A549 (cell line): Measurements from ENCODE around the gene TMPRSS5.

ENCODE experiments used
- CEBPB ChIP-seq, 2 experiments: fragments of >200 bp in 1 of 2; sonication (Bioruptor Twin) in 1 of 2; formaldehyde crosslinking in 1 of 2; IDR thresholded peaks; 2 replicates each; pipeline ENCODE4 v1.6.1; 2012 to 2016
- EHMT2 ChIP-seq: fragments of 200-600 bp; sonication (generic); IDR thresholded peaks from 2 replicates; pipeline ENCODE4 v1.6.1; 2016; ENCODE audit warnings: antibody characterized with exemption, low read depth, mild to moderate bottlenecking, moderate library complexity
- GATA3 ChIP-seq: IDR thresholded peaks from 2 replicates; pipeline ENCODE4 v1.6.1; 2012; ENCODE audit warnings: borderline replicate concordance
- HDAC2 ChIP-seq: fragments of 200-600 bp; sonication (generic); IDR thresholded peaks from 2 replicates; pipeline ENCODE4 v1.6.1; 2016
- KDM1A ChIP-seq: fragments of 200-600 bp; sonication (generic); IDR thresholded peaks from 2 replicates; pipeline ENCODE4 v1.6.1; 2016; ENCODE audit warnings: low read depth, mild to moderate bottlenecking
- POLR2A ChIP-seq: IDR thresholded peaks from 2 replicates; pipeline ENCODE4 v1.6.1; 2012; ENCODE audit warnings: mild to moderate bottlenecking, low read length
- POLR2AphosphoS2 ChIP-seq: conservative IDR thresholded peaks from 2 replicates; pipeline ENCODE4 v1.6.1; 2012; ENCODE audit warnings: low read length, improper control_type of control experiment, inconsistent platforms
- RAD21 ChIP-seq, 2 experiments: fragments of >200 bp in 1 of 2; sonication (Bioruptor Twin) in 1 of 2; formaldehyde crosslinking in 1 of 2; IDR thresholded peaks in 1 of 2; conservative IDR thresholded peaks in 1 of 2; 2 replicates in 1 of 2; 3 replicates in 1 of 2; pipeline ENCODE4 v1.6.1; 2012 to 2018; ENCODE audit warnings: inconsistent platforms in 1 of 2
- TF ChIP-seq, protein P1 (sequence below): IDR thresholded peaks from 2 replicates; pipeline ENCODE4 v1.6.1; 2012
- TF ChIP-seq, protein P2 (sequence below): fragments of >200 bp; sonication (Bioruptor Twin); formaldehyde crosslinking; IDR thresholded peaks from 3 replicates; pipeline ENCODE4 v1.5.1; 2016
- TF ChIP-seq, protein P3 (sequence below): fragments of >200 bp; sonication (Bioruptor Twin); formaldehyde crosslinking; IDR thresholded peaks from 2 replicates; pipeline ENCODE4 v1.6.1; 2016
- TF ChIP-seq, protein P4 (sequence below): fragments of 450-650 bp; IDR thresholded peaks from 2 replicates; pipeline ENCODE4 v1.6.1; 2014; ENCODE audit warnings: antibody characterized with exemption

DNA sequence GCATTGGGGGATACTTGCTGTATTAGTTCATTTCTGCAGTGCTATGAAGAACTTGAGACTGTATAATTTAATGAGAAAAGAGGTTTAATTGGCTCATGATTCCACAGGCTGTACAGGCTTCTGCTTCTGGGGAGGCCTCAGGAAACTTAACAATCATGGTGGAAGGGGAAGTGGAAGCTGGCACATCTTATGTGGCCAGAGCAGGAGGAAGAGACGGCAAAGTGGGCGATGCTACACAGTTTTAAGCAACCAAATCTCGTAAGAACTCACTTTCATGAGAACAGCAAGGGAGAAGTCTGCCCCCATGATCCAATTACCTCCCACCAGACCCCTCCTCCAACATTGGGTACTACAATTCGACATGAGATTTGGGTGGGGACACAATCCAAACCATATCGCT is 55.1 kb downstream of the TMPRSS5 start:
- TF ChIP-seq, protein P1, sequence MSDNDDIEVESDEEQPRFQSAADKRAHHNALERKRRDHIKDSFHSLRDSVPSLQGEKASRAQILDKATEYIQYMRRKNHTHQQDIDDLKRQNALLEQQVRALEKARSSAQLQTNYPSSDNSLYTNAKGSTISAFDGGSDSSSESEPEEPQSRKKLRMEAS, result no peak
- TF ChIP-seq, protein P2, sequence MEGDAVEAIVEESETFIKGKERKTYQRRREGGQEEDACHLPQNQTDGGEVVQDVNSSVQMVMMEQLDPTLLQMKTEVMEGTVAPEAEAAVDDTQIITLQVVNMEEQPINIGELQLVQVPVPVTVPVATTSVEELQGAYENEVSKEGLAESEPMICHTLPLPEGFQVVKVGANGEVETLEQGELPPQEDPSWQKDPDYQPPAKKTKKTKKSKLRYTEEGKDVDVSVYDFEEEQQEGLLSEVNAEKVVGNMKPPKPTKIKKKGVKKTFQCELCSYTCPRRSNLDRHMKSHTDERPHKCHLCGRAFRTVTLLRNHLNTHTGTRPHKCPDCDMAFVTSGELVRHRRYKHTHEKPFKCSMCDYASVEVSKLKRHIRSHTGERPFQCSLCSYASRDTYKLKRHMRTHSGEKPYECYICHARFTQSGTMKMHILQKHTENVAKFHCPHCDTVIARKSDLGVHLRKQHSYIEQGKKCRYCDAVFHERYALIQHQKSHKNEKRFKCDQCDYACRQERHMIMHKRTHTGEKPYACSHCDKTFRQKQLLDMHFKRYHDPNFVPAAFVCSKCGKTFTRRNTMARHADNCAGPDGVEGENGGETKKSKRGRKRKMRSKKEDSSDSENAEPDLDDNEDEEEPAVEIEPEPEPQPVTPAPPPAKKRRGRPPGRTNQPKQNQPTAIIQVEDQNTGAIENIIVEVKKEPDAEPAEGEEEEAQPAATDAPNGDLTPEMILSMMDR, result no peak
- TF ChIP-seq RAD21 (conservative IDR thresholded peaks at IDR 0.05 in 1 of 2, IDR thresholded peaks at IDR 0.05 in 1 of 2) (no peak), POLR2A (no peak), CEBPB (IDR thresholded peaks at IDR 0.05) (no peak), EHMT2 (no peak), POLR2AphosphoS2 (no peak), KDM1A (no peak), GATA3 (no peak), HDAC2 (no peak)
- TF ChIP-seq, protein P3, sequence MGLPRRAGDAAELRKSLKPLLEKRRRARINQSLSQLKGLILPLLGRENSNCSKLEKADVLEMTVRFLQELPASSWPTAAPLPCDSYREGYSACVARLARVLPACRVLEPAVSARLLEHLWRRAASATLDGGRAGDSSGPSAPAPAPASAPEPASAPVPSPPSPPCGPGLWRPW, result no peak
- TF ChIP-seq, protein P4, sequence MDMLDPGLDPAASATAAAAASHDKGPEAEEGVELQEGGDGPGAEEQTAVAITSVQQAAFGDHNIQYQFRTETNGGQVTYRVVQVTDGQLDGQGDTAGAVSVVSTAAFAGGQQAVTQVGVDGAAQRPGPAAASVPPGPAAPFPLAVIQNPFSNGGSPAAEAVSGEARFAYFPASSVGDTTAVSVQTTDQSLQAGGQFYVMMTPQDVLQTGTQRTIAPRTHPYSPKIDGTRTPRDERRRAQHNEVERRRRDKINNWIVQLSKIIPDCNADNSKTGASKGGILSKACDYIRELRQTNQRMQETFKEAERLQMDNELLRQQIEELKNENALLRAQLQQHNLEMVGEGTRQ, result no peak
